CD4-positive, alpha-beta T cell treated with Interleukin-15 for 4 hours (primary cell): ENCODE measurements around the gene LYSMD1.
"Not testable (repeated sequence)": the region's sequence is repeated elsewhere in the genome, so short reads cannot be mapped to it uniquely, and the experiment has no call there.

Experiments
- DNase-seq: peaks from one replicate; pipeline ENCODE4 v3.0.0-alpha.2; 2020; ENCODE audit warnings: low spot score

LYSMD1 gene

GRCh38 chr1:151165738-151166504, at the start of gene LYSMD1, which contains the start of gene SCNM1:
TSS of gene LYSMD1 (minus strand) at chr1:151165902. CDS start at chr1:151165258, 644 bp downstream.
TSS of gene SCNM1 (plus strand) at chr1:151166144. CDS start at chr1:151166153, 9 bp downstream.
- peak; percentile 98 for DNase-seq

- no peak for DNase-seq
Observed at GRCh38 chr1:151213560-151213959, 47.9 kb upstream of the LYSMD1 start.

- DNase-seq, result no peak
Observed at GRCh38 chr1:151211972-151212705, 46.4 kb upstream of the LYSMD1 start.

GRCh38 chr1:151210830-151211229, 45.1 kb upstream of the LYSMD1 start:
- no peak for DNase-seq

- not testable (repeated sequence) for DNase-seq
Observed at GRCh38 chr1:151205381-151205965, 39.8 kb upstream of the LYSMD1 start.

- peak; percentile 57 for DNase-seq
Observed at GRCh38 chr1:151199873-151200581, 34.3 kb upstream of the LYSMD1 start.

GRCh38 chr1:151198254-151199127, 32.8 kb upstream of the LYSMD1 start, which contains the start of gene PIP5K1A:
TSS of gene PIP5K1A (plus strand) at chr1:151198552. CDS start at chr1:151198997, 445 bp downstream.
- peak; percentile 99 for DNase-seq

- no peak for DNase-seq
Observed at GRCh38 chr1:151197863-151198253, 32.2 kb upstream of the LYSMD1 start.

- DNase-seq, result peak; percentile 68
Observed at GRCh38 chr1:151196292-151196800, 30.6 kb upstream of the LYSMD1 start.

GRCh38 chr1:151194894-151195594, 29.3 kb upstream of the LYSMD1 start:
- DNase-seq, result not testable (repeated sequence)

- DNase-seq, result no peak
Observed at GRCh38 chr1:151193856-151194255, 28.2 kb upstream of the LYSMD1 start.

GRCh38 chr1:151193304-151193703, 27.6 kb upstream of the LYSMD1 start:
- DNase-seq, result no peak

GRCh38 chr1:151192047-151192446, 26.3 kb upstream of the LYSMD1 start:
- no peak for DNase-seq

- DNase-seq, result peak; percentile 85
Observed at GRCh38 chr1:151189637-151190445, 24.1 kb upstream of the LYSMD1 start, which contains the start of gene VPS72. TSS of gene VPS72 (minus strand) at chr1:151190197. CDS start at chr1:151190121, 76 bp downstream.

GRCh38 chr1:151188667-151189066, 23.0 kb upstream of the LYSMD1 start:
- not testable (repeated sequence) for DNase-seq

GRCh38 chr1:151187205-151187604, 21.5 kb upstream of the LYSMD1 start:
- DNase-seq, result no peak

- DNase-seq, result no peak
Observed at GRCh38 chr1:151184211-151184610, 18.5 kb upstream of the LYSMD1 start.

- no peak for DNase-seq
Observed at GRCh38 chr1:151176514-151177045, 10.9 kb upstream of the LYSMD1 start.

- DNase-seq, result no peak
Observed at GRCh38 chr1:151175863-151176262, 10.2 kb upstream of the LYSMD1 start, which contains the start of gene TMOD4. TSS of gene TMOD4 (minus strand) at chr1:151175981. CDS start at chr1:151174875, 1,106 bp downstream.
